Right renal pelvis (tissue), 4 donors: ENCODE measurements around the gene ANKS1B. TPM values are rescaled to one million over a fixed set of nuclear protein-coding genes. Genes with fewer than 3 reads are reported as not detected.

Experiments
- DNase-seq, 4 donors: peaks; one replicate each; pipeline ENCODE4 v3.0.0-alpha.2; 2013; ENCODE audit warnings: low read depth in 4 of 4, low spot score in 3 of 4, missing footprints in 1 of 4
- polyA plus RNA-seq, 4 donors: library from polyadenylated mRNA; unstranded; fragments of 120-200 nt; gene quantifications; one replicate each; pipeline ENCODE4 v1.2.1, GENCODE V29; 2013; ENCODE audit not compliant: insufficient read length in 4 of 4

Gene ANKS1B
- polyA plus RNA-seq, 4 donors, result 3.1 to 3.9 (median 3.7) TPM

- DNase-seq, result peak in 2 of 4 donors; percentile 20 to 40
Measured at GRCh38 chr12:98725476-98726247, 1259.1 kb downstream of the ANKS1B start.

- DNase-seq, result no peak
Measured at GRCh38 chr12:98724384-98725155, 1260.2 kb downstream of the ANKS1B start.

- DNase-seq, result no peak
Measured at GRCh38 chr12:98721204-98721702, 1263.5 kb downstream of the ANKS1B start.

DNA sequence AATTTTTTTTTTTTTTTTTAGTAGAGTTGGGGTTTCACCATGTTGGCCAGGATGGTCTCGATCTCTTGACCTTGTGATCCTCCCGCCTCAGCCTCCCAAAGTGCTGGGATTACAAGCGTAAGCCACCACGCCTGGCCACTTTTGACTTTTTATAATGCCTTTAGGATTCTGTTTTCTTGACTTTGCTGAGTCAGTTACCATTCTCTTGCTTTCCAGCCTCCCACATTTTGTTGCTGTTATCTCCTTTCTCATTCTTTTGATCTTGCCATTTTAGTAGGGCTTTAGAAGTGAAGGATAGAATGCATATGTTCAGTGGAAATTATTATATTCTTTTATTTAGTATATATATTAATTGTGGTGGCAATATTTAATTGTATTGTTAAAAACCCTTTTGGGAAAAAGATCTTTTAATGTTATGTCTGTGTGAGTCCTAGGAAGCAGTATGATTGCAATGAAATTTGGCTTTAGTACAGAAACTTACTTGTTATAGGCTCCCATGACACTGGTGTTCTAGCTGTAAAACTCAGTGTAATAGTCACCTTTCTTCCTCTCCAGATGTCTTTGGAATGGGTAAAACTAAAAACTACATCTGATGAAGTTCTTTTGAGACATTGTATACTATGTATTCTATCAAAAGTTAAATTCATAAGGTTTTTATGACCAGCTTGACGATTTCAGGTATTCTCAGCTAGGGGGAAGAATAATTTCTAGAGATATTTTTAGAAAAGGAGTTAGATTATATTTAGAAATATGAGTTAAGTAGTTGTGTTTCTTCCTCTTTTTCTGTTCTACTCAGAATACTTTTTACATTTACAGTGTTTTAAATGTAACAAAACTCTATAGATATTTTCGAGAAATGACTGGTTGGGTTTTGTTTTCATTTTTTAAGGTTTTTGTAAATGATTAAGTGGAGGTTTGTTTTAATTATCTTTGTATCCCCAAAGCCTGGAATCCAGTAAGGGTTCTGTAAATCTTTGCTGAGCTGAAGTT, 1264.9 kb downstream of the ANKS1B start:
- no peak for DNase-seq

DNA sequence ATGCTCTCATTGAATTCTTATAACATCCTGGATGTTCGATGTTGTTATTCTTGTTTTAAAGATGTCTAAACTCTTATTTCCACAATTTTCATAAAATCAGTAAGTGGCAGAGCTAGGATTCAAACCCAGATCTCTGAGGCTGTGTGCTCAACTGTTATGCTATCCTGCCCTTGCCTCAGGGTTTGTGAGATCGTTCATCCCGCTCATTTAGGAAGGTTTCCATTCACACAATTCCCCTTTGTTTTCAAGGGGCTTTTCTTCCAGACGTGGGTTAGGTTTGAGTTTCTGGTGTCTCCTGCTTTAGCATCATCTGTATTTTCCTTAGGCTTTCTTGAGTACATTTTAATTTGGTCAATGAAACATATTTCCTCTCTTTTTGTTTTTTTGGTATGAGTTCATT, 1270.3 kb downstream of the ANKS1B start:
- no peak for DNase-seq

GRCh38 chr12:98709022-98709421, 1275.7 kb downstream of the ANKS1B start:
- DNase-seq, result no peak

- DNase-seq, result no peak
Measured at GRCh38 chr12:98701166-98701565, 1283.6 kb downstream of the ANKS1B start.

- DNase-seq, result no peak
Measured at GRCh38 chr12:98699586-98699985, 1285.2 kb downstream of the ANKS1B start.

- peak in 3 of 4 donors; percentile 12 to 23 (median 23) for DNase-seq
Measured at GRCh38 chr12:98698603-98699463, 1285.9 kb downstream of the ANKS1B start.

GRCh38 chr12:98697209-98697608, 1287.5 kb downstream of the ANKS1B start:
- no peak for DNase-seq

DNA sequence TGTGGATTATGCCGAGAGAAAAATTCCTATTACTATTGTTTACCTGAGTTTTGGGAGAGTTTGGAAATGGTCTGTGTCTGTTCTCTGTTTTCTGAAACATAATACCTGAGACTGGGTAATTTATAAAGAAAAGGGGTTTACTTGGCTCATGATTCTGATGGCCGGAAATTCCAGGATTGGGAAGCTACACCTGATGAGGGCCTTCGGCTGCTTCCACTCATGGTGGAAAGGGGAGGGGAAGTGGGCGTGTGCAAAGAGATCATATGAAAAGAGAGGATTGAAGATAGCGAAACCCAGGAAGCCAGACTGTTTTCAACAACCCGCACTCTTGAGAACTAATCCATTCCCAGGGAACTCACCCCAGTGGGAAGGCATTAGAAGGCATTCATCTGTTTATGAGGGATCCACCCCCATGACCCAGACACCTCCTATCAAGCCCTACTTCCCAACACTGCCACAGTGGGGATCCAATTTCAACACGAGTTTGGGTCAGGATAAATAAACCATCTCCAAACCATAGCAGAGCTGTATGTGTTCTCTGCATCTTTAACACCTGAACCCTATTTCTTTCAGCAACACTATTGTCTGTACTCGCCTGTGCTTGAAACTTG, 1288.6 kb downstream of the ANKS1B start:
- DNase-seq, result no peak

GRCh38 chr12:98691351-98691750, 1293.4 kb downstream of the ANKS1B start:
- DNase-seq, result no peak

DNA sequence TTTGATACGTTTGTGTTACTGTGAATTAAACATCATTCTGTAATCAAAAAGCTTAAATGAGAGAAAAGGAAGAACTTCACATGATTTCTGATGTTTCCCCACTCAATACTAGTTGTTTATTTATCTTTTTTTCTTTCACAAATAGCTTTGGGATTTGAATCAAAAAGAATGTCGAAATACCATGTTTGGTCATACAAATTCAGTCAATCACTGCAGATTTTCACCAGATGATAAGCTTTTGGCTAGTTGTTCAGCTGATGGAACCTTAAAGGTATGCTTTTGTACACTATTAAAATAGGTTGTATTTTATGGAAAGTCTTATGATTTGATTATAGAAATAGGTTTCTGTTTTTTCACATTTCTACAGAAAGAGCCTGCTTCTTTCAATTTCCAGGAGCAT, 1298.1 kb downstream of the ANKS1B start:
- DNase-seq, result no peak

Other genes starting within 250 kb of the ANKS1B start
- gene BLTP3B, start 157.9 kb upstream of the ANKS1B start, polyA plus RNA-seq, result 10 to 100 TPM; 20.7 to 24.3 (median 22.3) TPM
- gene ACTR6, start 215.9 kb upstream of the ANKS1B start, polyA plus RNA-seq, result 10 to 100 TPM; 36.9 to 41.0 (median 39.3) TPM